PC-9 (cell line): Measurements from ENCODE around the gene THAP8.

Experiments
- CTCF ChIP-seq: fragments of 200-600 bp; sonication (generic); conservative IDR thresholded peaks from 2 replicates; pipeline ENCODE4 v1.6.1; 2017; ENCODE audit warnings: mixed run types, antibody characterized with exemption, mild to moderate bottlenecking, moderate library complexity
- EZH2 ChIP-seq: fragments of 200-600 bp; sonication (generic); IDR thresholded peaks from 2 replicates; pipeline ENCODE4 v1.8.0; 2017; ENCODE audit warnings: antibody characterized with exemption, low read depth

- TF ChIP-seq CTCF (no peak), EZH2 (no peak)
Observed at GRCh38 chr19:36093146-36093662, 39.1 kb upstream of the THAP8 start.
